ENCODE results near the gene SPTBN1.

DNA sequence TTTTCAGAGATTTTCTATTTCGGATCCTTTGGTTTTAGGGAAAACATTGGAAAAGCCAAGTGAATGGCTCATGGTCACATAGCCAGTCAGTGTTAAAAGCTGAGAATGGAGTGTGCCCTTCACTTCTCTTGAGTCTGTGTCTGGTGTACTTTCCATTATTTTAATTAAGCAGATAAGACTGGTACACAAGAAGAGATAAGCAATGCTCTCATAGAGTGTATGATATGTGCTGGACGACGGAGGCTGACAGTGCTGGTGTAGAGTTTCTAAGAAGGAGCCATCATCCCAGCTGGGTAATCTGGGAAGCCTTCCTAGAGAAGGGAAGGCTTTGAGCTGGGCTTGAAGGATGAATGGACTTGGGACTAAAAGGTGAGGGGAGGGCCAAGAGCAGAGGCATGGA is 93.3 kb downstream of the SPTBN1 start:
- TF ChIP-seq ZNF384 (IDR thresholded peaks at IDR 0.05), result no peak
- no peak for TF ChIP-seq FOXA1 (IDR thresholded peaks at IDR 0.05)

Measured in HEK293T (cell line).